Mammary microvascular endothelial cell (primary cell): ENCODE data around the gene HEXD. TPM values are rescaled to one million over a fixed set of nuclear protein-coding genes. Genes with fewer than 3 reads are reported as not detected.

ENCODE experiments used
- total RNA-seq: library from RNA; depleted of rRNA; stranded (reverse); fragments of >200 nt; gene quantifications from 2 replicates; pipeline ENCODE4 v1.2.3, GENCODE V29; 2015

Gene HEXD
- total RNA-seq, result 9.9 and 12.1 TPM in 2 replicates

GRCh38 chr17:82418001-82418986, at the start of gene HEXD, which contains the start of gene OGFOD3:
Gene HEXD (plus strand): TSS chr17:82418347. CDS start chr17:82419800, 1,453 bp downstream.
Gene OGFOD3 (minus strand): TSS chr17:82418586. CDS start chr17:82418485, 101 bp downstream.

GRCh38 chr17:82371333-82372248, 46.6 kb upstream of the HEXD start, which contains the start of gene UTS2R:
Gene UTS2R (plus strand): TSS chr17:82371765. CDS start chr17:82374325, 2,560 bp downstream.

GRCh38 chr17:82450357-82451106, 32.4 kb downstream of the HEXD start, which contains the start of gene CYBC1:
Gene CYBC1 (minus strand): TSS chr17:82450752. CDS start chr17:82449254, 1,498 bp downstream.

GRCh38 chr17:82458179-82458884, 40.2 kb downstream of the HEXD start, which contains the start of gene NARF:
Gene NARF (plus strand): TSS chr17:82458741. CDS start chr17:82458804, 63 bp downstream.

Other genes with a start within 250 kb of the HEXD start
- gene CCDC57, start 205.5 kb upstream of the HEXD start, total RNA-seq, result 4.6 and 7.7 TPM in 2 replicates
- 154 and 189 TPM in 2 replicates for gene SLC16A3, start 189.3 kb upstream of the HEXD start, total RNA-seq
- 34.9 and 35.2 TPM in 2 replicates for gene CSNK1D, start 144.6 kb upstream of the HEXD start, total RNA-seq
- gene CD7, start 100.7 kb upstream of the HEXD start, total RNA-seq, result not detected in 2 replicates
- 5.8 and 7.0 TPM in 2 replicates for gene SECTM1, start 84.6 kb upstream of the HEXD start, total RNA-seq
- gene TEX19, start 59.1 kb upstream of the HEXD start, total RNA-seq, result not detected in 2 replicates
- gene UTS2R, start 46.6 kb upstream of the HEXD start, total RNA-seq, result not detected in 2 replicates
- 41.1 and 43.0 TPM in 2 replicates for gene OGFOD3, start 239 bp downstream of the HEXD start, total RNA-seq
- 43.4 and 50.3 TPM in 2 replicates for gene CYBC1, start 32.4 kb downstream of the HEXD start, total RNA-seq
- 38.5 and 52.7 TPM in 2 replicates for gene NARF, start 40.4 kb downstream of the HEXD start, total RNA-seq
- 28.3 and 33.9 TPM in 2 replicates for gene FOXK2, start 101.4 kb downstream of the HEXD start, total RNA-seq
- 70.3 and 73.1 TPM in 2 replicates for gene WDR45B, start 230.1 kb downstream of the HEXD start, total RNA-seq